Lower leg skin (tissue), 3 donors: ENCODE data around the gene OST4.

Experiments used
- CTCF ChIP-seq, 3 donors: fragments of 450-650 bp; IDR thresholded peaks; one replicate each; pipeline ENCODE4 v1.5.1; 2016; ENCODE audit warnings: antibody characterized with exemption in 3 of 3, mild to moderate bottlenecking in 3 of 3, moderate library complexity in 2 of 3
- POLR2A ChIP-seq, 2 donors: fragments of 450-650 bp; IDR thresholded peaks; one replicate each; pipeline ENCODE4 v1.6.1; 2016 to 2017; ENCODE audit warnings: antibody characterized with exemption in 2 of 2, mild to moderate bottlenecking in 1 of 2, moderate library complexity in 1 of 2

- TF ChIP-seq CTCF (IDR thresholded peaks at IDR 0.05) (no peak), POLR2A (IDR thresholded peaks at IDR 0.05) (no peak)
These were observed 36.8 kb upstream of the OST4 start for GRCh38 chr2:27108221-27108620.
